HG02678 (cell line): ENCODE results near the gene POU4F1.

Source experiments
- ATAC-seq: cut with Tn5 transposase; IDR thresholded peaks from one replicate; pipeline ENCODE4 v1.9.1; 2021; ENCODE audit warnings: mild to moderate bottlenecking, moderate library complexity; ENCODE audit not compliant: unreplicated experiment

POU4F1 gene

GRCh38 chr13:78607409-78608251 is 4.3 kb upstream of the POU4F1 start:
- ATAC-seq = no peak

GRCh38 chr13:78606471-78607408 is 3.4 kb upstream of the POU4F1 start:
- ATAC-seq = no peak

- no peak for ATAC-seq
Observed at GRCh38 chr13:78604782-78605611, 1.6 kb upstream of the POU4F1 start.

- ATAC-seq = peak; percentile 19
Observed at GRCh38 chr13:78602561-78603239, 652 bp downstream of the POU4F1 start.

GRCh38 chr13:78601874-78602560 is 1.3 kb downstream of the POU4F1 start:
- ATAC-seq = no peak

- ATAC-seq = no peak
Observed at GRCh38 chr13:78601124-78601873, 2.1 kb downstream of the POU4F1 start.

- ATAC-seq = no peak
Observed at GRCh38 chr13:78600280-78600883, 3.0 kb downstream of the POU4F1 start.

- no peak for ATAC-seq
Observed at GRCh38 chr13:78599645-78600279, 3.6 kb downstream of the POU4F1 start.

GRCh38 chr13:78598966-78599644 is 4.2 kb downstream of the POU4F1 start:
- no peak for ATAC-seq

- ATAC-seq = no peak
Observed at GRCh38 chr13:78598116-78598781, 5.1 kb downstream of the POU4F1 start.

- ATAC-seq = no peak
Observed at GRCh38 chr13:78597602-78597932, 5.8 kb downstream of the POU4F1 start.

GRCh38 chr13:78596736-78597601 is 6.4 kb downstream of the POU4F1 start:
- ATAC-seq = no peak

- ATAC-seq = no peak
Observed at GRCh38 chr13:78596399-78596735, 7.0 kb downstream of the POU4F1 start.

GRCh38 chr13:78595495-78596398 is 7.6 kb downstream of the POU4F1 start:
- ATAC-seq = no peak

GRCh38 chr13:78594456-78594975 is 8.8 kb downstream of the POU4F1 start:
- no peak for ATAC-seq
